SJSA1 (cell line): ENCODE results near the gene HAUS3. TPM values are rescaled to one million over a fixed set of nuclear protein-coding genes. Genes with fewer than 3 reads are reported as not detected.
"Not testable (repeated sequence)": the region's sequence is repeated elsewhere in the genome, so short reads cannot be mapped to it uniquely, and the experiment has no call there.

Experiments used
- DNase-seq, 2 experiments: peaks; one replicate each; pipeline ENCODE4 v3.0.0-alpha.2; 2015 to 2020; ENCODE audit warnings: low spot score in 2 of 2, low read depth in 1 of 2
- H3K27ac ChIP-seq: fragments of 250-450 bp; sonication (Bioruptor Pico); 2 replicates; pipeline ENCODE4 v1.5.1; 2020; ENCODE audit warnings: mild to moderate bottlenecking, moderate library complexity
- H3K27me3 ChIP-seq: fragments of 250-450 bp; sonication (Bioruptor Pico); replicated peaks from 2 replicates; pipeline ENCODE4 v1.5.1; 2020; ENCODE audit warnings: mild to moderate bottlenecking, moderate library complexity
- H3K36me3 ChIP-seq: fragments of 250-450 bp; sonication (Bioruptor Pico); 2 replicates; pipeline ENCODE4 v1.5.1; 2020; ENCODE audit warnings: mild to moderate bottlenecking
- H3K4me1 ChIP-seq: fragments of 250-450 bp; sonication (Bioruptor Pico); replicated peaks from 2 replicates; pipeline ENCODE4 v1.6.1; 2021; ENCODE audit warnings: mild to moderate bottlenecking
- H3K4me3 ChIP-seq: fragments of 250-450 bp; sonication (Bioruptor Pico); 2 replicates; pipeline ENCODE4 v1.5.1; 2020; ENCODE audit warnings: mild to moderate bottlenecking
- H3K9me3 ChIP-seq: fragments of 250-450 bp; sonication (Bioruptor Pico); replicated peaks from 2 replicates; pipeline ENCODE4 v1.5.1; 2020; ENCODE audit warnings: mild to moderate bottlenecking
- total RNA-seq: library from RNA; depleted of rRNA; stranded (reverse); fragments of >200 nt; shearing (Covaris generic); gene quantifications from 2 replicates; pipeline ENCODE4 v1.2.3, GENCODE V29; 2014

HAUS3 gene
- total RNA-seq, 1 experiment from 2014 or later = 10.0 TPM

DNA sequence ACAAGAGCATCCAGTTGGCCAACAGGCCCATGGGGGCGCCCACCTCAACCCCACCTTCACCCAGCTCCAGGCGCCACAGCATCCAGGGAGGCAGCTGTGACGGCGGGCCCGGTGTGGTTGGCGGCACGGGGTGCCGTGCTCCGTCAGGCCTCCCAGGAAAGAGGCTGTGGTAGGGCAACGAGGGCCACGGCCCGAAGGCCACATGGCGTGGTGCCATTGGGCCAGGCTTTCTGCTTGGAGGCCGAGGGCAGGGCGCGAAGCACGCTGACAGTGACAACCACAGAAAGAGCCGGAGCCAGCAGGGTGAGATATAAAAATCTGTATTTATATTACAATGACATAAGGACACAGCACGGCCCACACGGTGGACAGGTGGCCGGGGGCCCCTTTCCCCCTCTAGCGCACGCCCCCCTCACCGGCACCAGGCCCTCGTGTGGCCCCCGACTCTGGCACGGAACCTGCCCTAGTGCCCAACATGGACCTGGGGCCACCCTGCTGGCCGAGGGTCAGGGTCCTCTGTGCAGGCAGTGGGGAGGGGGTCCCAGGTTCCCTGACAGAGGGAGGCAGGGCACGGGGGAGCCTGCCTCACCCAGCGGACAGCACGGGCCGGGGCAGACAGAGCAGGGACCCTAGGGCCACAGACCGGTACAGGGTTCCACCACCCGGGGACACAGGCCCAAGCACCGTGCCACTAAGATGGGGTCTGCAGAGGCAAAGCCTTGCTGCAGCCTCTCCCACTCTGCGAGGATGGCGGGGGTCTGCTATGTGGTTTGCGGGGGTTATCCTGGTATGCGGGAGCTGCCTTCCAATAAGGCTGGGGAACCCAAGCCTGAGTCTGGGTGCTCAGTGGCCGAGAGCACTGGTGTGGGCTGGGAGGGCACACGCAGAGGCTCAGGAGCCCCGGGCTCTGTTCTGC lies 5.5 kb upstream of the HAUS3 start:
- H3K9me3 ChIP-seq = no peaks in the 10 kb centered on the region
- H3K4me3 ChIP-seq = no peak overlapping the region
- H3K27ac ChIP-seq = no peak overlapping the region
- H3K27me3 ChIP-seq = no peaks in the 10 kb centered on the region
- no peaks in the 10 kb centered on the region for H3K36me3 ChIP-seq
- DNase-seq = no peak
- H3K4me1 ChIP-seq = no peaks in the 10 kb centered on the region

DNA sequence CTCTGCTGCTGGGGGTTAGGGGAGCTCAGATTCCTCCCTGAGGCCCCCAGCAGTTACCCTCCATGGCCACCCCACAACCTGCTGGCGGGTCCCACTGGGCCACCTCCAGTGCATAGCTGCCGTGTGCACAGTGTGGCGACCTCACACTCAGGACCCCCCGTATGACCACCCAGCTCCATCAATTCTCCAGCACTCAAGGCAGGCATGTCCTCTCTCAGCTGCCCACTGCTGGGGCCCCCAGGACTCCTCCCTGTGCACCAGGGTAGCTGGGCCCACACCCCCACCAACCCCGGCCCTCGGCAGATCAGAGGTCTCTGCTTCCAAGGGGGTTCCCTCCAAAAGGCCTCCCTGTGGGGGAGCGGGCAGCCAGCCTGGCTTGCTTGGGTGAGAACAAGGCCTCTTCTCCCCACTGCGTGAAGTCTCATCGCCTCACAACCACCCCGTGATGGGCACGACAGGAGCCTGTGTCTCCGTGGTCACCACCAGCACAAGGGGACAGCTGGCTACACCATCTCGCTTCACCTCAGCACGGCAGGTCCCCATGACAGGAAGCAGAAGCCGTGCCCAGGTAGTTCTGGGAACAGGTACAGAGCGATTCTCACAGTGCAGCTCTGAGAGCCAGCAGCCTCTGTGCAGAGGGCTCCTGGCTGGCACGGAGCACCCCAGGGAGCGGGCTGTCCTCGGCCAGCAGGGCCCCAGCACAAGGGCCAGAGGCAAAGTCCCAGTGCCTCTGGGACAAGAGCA lies 4.6 kb upstream of the HAUS3 start:
- Histone ChIP-seq H3K4me3 (no peak overlapping the region), H3K27me3 (no peaks in the 10 kb centered on the region), H3K36me3 (no peaks in the 10 kb centered on the region; the same call in 1 of the 2 replicates), H3K4me1 (no peaks in the 10 kb centered on the region), H3K9me3 (no peaks in the 10 kb centered on the region), H3K27ac (no peak overlapping the region)
- DNase-seq = no peak

DNA sequence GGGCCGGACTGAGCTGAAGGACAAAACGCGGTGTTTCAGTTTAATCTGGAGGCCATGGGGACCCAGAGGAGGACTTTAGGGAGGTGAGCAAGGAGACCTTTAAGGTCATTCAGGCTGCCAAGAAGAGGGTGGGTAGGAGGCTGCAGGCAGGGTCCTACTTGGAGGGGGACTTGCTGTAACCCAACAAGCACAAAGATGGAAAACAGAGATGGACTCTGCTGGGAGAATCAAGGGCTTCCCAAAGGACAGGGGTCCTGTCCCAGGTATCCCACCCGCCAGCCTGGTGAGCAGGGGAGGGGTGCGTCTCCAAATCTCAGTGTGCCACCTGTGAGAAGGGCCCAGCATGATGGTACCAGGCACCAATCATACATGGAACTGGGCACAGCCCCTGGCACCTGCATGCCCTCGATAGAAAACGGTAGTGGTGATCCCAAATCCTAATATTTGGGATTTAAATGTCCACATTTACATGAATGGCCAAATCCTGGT lies 3.9 kb upstream of the HAUS3 start:
- Histone ChIP-seq H3K36me3 (no peaks in the 10 kb centered on the region; the same call in 1 of the 2 replicates), H3K27me3 (no peaks in the 10 kb centered on the region), H3K9me3 (no peaks in the 10 kb centered on the region), H3K27ac (no peak overlapping the region), H3K4me3 (no peak overlapping the region), H3K4me1 (no peaks in the 10 kb centered on the region)
- DNase-seq = no peak

DNA sequence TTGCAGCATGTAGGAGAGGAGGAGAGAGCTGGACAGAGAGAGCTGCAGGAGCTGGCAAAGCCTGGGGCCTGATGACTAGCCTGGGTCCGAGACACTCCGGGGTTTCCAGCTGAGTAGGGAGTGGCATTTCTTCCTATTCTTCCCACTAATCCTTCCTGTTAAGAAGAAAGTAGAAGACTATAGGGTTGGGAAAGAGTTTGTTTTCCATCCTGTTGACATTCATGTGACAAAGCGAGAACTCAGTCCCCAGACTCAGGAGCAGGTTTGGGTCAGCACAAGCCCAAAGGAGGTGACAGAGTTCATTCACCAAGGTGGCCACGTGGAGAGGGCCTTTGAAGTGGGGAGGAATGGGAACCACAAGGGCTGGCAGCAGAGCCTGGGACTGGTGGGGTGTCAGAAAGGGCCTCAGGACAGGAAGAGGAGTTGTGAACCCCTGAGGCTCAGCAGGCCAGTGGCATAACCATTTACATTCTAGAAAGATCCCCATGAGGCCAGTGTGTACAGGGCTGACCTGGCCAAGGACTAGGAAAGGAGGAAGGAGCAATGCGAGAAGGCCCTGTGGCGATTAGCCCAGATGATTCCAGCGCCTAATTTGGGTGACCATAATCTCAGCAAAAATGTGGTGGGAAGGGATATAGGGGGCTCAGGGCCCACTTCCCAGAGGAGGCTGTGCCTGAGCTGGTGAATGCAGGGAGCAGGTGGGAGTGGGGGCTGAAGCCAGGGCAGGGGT lies 3.3 kb upstream of the HAUS3 start:
- no peak overlapping the region for H3K27ac ChIP-seq
- H3K36me3 ChIP-seq = no peaks in the 10 kb centered on the region; the same call in 1 of the 2 replicates

DNA sequence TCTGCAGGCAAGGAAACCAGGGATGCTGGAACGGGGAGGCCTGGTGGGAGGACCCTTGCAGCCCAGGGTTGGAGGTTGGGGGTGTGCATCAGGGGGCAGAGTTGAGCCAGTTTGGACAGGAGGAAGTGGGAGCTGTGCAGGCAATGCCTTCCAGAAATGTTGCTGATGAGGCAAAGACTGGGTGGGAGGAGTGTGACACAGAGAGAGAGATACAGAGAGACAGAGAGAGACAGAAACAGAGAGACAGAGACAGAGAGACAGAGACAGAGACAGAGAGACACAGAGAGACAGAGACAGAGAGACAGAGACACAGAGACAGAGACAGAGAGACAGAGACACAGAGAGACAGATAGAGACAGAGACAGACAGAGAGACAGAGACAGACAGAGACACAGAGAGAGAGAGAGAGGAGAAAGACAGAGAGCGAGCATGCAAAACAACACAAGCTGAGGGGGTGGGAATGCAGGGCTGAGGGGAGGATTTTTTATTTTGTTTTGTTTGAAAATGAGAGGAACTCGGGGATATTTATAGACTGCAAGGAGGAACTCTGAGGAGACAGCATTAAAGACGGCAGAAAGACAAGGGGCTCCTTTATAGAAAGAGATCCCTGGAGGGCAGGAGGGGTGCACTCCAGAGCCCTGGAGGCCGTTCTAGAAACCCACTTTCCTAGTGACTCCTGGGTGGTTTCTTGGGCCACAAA lies 1.9 kb upstream of the HAUS3 start:
- Histone ChIP-seq H3K9me3 (no peaks in the 10 kb centered on the region), H3K27ac (no peak overlapping the region), H3K4me3 (no peak overlapping the region), H3K27me3 (no peaks in the 10 kb centered on the region), H3K36me3 (no peaks in the 10 kb centered on the region; the same call in 1 of the 2 replicates), H3K4me1 (0 out of 2 replicates have a peak, but pooled peaks cover 4% of the 10 kb centered on the region)
- peak; percentile 10 to 43 for DNase-seq

More for the DNA sequence above, 3.3 kb upstream of the HAUS3 start:
- Histone ChIP-seq H3K9me3 (no peaks in the 10 kb centered on the region), H3K4me1 (0 out of 2 replicates have a peak, but pooled peaks cover 4% of the 10 kb centered on the region), H3K4me3 (no peak overlapping the region), H3K27me3 (no peaks in the 10 kb centered on the region)
- DNase-seq = no peak

DNA sequence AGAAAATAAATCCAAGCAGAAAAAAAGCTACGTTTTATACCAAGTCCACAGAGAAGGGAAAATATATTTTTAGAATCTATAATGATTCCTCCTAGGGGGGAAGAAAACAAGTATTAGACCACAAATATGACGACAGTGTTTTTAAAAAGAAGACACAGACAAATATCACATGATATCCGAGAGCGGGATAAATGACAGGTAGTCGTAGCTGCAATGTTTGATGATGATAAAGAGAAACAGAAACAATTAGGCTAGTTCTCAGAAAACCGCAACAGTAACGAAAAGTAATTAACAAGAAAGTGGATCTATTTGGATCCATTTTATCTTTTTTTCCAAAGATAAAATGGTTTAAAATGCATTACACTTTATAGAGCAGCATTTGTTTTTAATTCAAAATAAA lies 918 bp downstream of the HAUS3 start:
- H3K27ac ChIP-seq = no peak overlapping the region

DNA sequence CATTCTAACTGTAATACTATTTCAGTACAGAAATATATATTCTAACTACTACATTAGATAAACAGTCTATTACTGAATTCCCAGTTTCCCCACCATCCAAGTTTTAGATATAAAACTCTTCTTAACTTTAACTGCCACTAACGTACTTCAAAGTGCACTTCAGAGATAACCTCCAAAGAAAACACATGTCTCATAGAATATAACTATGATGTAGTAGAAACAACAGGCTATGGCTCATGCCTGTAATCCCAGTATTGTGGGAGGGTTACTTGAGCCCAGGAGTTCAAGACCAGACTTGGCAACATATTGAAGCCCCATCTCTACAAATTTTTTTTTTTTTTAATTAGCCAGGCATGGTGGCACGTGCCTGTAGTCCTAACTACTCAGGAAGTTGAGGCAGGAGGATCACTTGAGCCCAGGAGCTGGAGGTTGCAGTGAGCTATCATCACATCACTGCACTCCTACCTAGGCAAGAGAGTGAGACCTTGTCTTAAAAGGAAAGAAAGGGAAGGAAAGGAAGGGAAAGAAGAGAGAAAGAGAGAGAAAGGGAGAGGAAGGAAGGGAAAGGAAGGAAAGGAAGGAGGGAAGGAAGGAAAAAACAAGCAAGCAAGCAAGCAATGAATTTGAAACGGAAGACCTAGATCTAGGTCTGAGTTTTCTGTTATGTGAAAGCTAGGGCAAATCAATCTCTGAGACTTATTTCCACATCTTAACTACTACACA lies 4.8 kb downstream of the HAUS3 start:
- no peak for DNase-seq
- Histone ChIP-seq H3K4me1 (0 out of 2 replicates have a peak, but pooled peaks cover 4% of the 10 kb centered on the region), H3K36me3 (peaks cover 8% of the 10 kb centered on the region; the same call in 1 of the 2 replicates), H3K27ac (no peak overlapping the region), H3K9me3 (no peaks in the 10 kb centered on the region), H3K4me3 (no peak overlapping the region), H3K27me3 (no peaks in the 10 kb centered on the region)

More for the DNA sequence above, 918 bp downstream of the HAUS3 start:
- Histone ChIP-seq H3K36me3 (peaks cover 3% of the 10 kb centered on the region; the same call in 1 of the 2 replicates), H3K4me3 (peak overlapping the region; percentile 75), H3K4me1 (0 out of 2 replicates have a peak, but pooled peaks cover 4% of the 10 kb centered on the region), H3K9me3 (no peaks in the 10 kb centered on the region), H3K27me3 (no peaks in the 10 kb centered on the region)
- no peak for DNase-seq

DNA sequence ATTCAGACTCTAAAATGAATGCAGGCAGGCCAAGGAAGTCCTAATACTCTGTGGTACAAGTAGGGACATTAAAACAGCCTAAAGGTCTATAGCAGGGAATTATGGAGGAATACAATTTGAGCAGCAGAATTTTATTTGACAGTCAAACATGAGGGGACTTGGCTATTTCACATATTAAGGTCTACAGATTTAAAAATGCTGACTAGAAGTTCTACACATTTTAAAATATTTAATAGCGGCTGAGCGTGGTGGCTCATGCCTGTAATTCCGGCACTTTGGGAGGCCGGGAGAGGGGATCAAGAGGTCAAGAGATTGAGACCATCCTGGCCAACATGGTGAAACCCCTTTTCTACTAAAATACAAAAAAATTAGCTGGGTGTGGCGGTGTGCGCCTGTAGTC lies 10.8 kb downstream of the HAUS3 start:
- no peak overlapping the region for H3K27ac ChIP-seq
- no peak overlapping the region for H3K4me3 ChIP-seq

DNA sequence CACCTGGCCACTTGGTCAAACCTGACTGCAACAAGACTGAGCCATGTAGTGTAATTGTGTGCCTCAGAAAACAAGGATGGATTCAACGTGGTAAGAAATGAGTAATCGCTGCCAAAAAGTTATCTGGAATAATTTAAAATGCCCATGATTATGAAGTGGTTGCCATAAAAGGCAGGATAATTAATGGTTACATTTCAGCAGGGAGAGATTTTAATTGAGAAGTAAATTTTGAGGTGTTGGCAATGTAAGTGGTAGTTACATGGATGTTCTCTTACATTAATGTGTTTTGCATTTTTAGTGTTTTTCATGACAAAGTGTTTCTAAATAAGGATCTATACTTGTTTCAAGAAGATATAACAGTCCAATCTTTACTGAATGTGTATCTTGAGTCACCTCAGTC lies 15.7 kb downstream of the HAUS3 start:
- Histone ChIP-seq H3K36me3 (no peaks in the 10 kb centered on the region), H3K9me3 (no peaks in the 10 kb centered on the region), H3K4me3 (no peak overlapping the region), H3K27me3 (no peaks in the 10 kb centered on the region), H3K4me1 (no peaks in the 10 kb centered on the region), H3K27ac (no peak overlapping the region)
- DNase-seq = no peak

More for the DNA sequence above, 10.8 kb downstream of the HAUS3 start:
- no peak for DNase-seq
- peaks cover 5% of the 10 kb centered on the region; the same call in 1 of the 2 replicates for H3K36me3 ChIP-seq
- no peaks in the 10 kb centered on the region for H3K4me1 ChIP-seq
- no peaks in the 10 kb centered on the region for H3K27me3 ChIP-seq
- no peaks in the 10 kb centered on the region for H3K9me3 ChIP-seq

DNA sequence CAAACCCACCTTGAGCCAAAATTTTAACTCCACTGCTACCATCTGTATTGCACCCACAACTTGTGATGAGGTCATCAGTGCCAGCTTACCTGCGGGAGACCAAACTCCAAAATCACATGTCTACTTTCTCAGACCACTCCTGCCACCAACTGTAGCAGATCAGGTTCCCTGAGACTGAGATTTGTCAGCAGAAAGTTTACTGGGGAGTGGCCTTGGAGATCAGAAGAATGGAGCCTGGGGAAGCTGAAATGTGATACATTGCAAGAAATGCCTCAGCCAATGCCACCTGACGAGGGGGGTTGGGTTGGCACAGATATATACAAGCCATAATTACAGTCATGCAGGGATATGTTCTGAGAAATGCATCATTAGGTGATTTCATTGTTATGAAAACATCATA lies 19.1 kb downstream of the HAUS3 start:
- Histone ChIP-seq H3K4me1 (no peaks in the 10 kb centered on the region), H3K9me3 (no peaks in the 10 kb centered on the region), H3K36me3 (no peaks in the 10 kb centered on the region), H3K27me3 (no peaks in the 10 kb centered on the region), H3K27ac (no peak overlapping the region), H3K4me3 (no peak overlapping the region)
- no peak for DNase-seq

DNA sequence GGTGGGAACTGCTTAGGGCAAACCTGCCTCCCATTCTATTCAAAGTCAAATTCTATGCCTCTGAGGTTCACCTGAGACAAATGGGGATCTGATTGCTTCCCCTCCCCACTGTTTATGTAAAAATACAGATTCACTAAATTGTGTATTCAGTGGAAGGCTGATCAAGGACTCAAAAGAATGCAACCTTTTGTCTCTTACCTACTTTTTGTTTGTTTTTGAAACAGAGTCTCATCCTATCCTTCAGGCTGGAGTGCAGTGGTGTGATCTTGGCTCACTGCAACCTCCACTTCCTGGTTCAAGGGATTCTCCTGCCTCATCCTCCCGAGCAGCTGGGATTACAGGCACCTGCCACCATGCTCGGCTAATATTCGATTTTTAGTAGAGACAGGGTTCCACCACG lies 20.5 kb downstream of the HAUS3 start:
- H3K4me1 ChIP-seq, DNase-seq, H3K36me3 ChIP-seq, H3K27me3 ChIP-seq, H3K9me3 ChIP-seq, H3K27ac ChIP-seq, H3K4me3 ChIP-seq: not testable (repeated sequence)

DNA sequence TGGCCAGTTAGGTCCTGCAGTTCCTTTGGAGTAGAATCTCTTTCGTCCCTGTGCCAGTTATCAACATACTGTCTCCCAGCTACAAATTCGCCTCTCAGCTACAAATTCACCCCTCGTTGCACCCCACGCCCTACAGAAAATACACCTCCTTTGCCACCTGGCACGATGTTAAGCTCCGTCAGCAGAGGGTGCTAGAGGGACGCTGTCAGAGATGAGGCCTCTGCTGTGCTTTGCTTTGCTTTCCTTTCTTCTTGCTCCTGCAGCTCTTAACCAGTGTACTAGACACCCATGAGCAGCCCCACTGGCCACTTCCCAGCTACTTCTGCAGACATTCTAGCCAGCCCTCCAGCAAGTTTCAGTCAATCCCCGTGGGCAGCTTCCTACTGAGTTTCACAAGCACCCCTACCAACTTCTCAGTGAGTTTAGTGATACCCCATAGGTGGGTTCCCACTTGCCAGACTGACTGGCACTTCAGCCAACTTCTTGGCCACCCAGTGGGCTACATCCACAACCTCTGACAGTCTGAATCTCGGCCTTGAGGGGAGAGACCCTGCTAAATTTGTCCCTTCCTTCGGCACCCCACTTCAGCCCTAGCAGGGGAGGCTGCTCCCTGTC lies 21.8 kb downstream of the HAUS3 start:
- Histone ChIP-seq H3K4me3 (no peak overlapping the region), H3K27me3 (no peaks in the 10 kb centered on the region), H3K9me3 (no peaks in the 10 kb centered on the region), H3K4me1 (no peaks in the 10 kb centered on the region), H3K27ac (no peak overlapping the region), H3K36me3 (no peaks in the 10 kb centered on the region)
- peak; percentile 34 to 47 for DNase-seq
